Posterior cingulate gyrus (tissue), 11 donors: Measurements from ENCODE around the gene SREBF2.

Source experiments
- DNase-seq, 10 donors: peaks; one replicate each; pipeline versions ENCODE4 v3.0.0 to v3.0.0-alpha.2; 2020 to 2021; ENCODE audit warnings: mixed read lengths in 3 of 10
- intact Hi-C: fragments of 100-400 bp; cut with DNase I; formaldehyde crosslinking; loops from one replicate; pipeline ENCODE4 v1.15.1; 2023

Gene SREBF2

DNA sequence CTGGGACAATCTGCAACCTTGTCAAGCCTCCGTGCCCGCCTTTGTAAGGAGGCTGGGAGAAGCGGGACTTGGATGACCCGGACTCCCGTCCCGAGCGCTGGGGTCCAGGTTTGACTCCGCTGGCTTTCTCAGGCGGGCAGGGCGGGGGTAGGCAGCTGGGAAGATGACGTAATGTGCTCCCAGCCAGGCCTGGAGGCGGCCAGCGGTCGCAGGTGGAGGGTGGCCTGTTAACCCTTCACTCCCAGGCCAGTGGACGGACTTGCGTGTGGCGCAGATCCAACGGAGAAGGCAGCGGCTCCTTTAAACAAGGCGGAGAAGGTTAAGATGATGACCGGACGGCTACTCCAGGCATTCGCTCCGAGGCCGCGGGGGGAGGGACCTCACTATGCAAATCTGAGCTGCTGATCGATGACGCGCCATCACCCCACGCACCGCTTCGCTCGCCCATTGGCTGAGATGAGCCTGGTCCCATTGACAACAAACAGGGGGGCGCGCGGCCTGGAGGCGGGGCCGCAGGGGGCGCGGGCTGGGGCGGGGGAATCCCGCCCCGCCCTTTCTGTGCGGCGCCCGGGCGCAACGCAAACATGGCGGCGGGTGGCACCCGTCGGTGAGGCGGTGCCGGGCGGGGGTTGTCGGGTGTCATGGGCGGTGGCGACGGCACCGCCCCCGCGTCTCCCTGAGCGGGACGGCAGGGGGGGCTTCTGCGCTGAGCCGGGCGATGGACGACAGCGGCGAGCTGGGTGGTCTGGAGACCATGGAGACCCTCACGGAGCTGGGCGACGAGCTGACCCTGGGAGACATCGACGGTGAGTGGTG lies at the start of gene SREBF2:
Gene SREBF2, plus strand, starts transcription at position 553 of the 816 bp plus-strand sequence. Its CDS starts 166 bp downstream, at position 719.
- intact Hi-C loops = no loop called here
- peak; percentile 99 to 100 (median 100) for DNase-seq

DNA sequence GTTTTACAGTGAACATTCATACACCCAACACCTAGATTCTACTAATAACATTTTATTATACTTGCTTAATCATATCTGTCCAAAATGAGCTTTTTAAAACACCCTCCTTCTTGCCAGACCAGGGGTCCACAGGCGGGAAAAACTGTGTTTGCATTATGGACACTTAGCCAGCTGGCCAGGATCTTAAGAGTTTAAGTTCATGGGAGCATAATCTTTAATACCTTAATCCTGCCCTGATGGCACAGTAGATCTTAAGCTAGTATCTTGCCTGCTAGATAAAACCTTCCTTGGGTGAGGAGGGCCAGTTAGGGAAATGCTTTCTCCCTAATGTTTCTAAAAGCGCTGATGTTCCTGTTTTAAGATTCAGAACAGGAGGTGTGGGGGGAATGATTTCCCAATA lies 45.6 kb upstream of the SREBF2 start:
- intact Hi-C loops = no loop called here
- DNase-seq = peak in 1 of 10 donors; percentile 5

DNA sequence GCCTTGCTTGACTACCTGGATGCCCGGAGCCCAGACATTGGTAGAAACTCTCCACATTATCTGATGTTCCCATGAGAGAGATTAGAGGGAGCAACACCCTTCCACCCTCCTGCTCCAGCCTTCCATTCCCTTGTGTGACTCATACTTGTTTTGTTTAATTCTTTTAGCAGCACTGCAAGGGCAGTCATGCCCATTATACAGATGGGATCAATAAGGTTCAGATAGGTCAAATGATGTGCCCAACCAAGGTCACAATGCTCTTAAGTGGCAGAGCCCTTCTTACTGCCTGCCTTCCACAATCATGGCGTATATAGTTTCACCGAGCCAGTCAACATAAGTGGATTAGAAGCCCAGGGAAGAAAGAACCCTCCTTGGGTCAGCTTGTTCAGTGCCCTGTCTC lies 39.0 kb upstream of the SREBF2 start:
- no peak for DNase-seq
- intact Hi-C loops = no loop called here

- DNase-seq = peak in 1 of 10 donors; percentile 5
- intact Hi-C loops = no loop called here
These were observed 34.2 kb upstream of the SREBF2 start for GRCh38 chr22:41798736-41799135.

DNA sequence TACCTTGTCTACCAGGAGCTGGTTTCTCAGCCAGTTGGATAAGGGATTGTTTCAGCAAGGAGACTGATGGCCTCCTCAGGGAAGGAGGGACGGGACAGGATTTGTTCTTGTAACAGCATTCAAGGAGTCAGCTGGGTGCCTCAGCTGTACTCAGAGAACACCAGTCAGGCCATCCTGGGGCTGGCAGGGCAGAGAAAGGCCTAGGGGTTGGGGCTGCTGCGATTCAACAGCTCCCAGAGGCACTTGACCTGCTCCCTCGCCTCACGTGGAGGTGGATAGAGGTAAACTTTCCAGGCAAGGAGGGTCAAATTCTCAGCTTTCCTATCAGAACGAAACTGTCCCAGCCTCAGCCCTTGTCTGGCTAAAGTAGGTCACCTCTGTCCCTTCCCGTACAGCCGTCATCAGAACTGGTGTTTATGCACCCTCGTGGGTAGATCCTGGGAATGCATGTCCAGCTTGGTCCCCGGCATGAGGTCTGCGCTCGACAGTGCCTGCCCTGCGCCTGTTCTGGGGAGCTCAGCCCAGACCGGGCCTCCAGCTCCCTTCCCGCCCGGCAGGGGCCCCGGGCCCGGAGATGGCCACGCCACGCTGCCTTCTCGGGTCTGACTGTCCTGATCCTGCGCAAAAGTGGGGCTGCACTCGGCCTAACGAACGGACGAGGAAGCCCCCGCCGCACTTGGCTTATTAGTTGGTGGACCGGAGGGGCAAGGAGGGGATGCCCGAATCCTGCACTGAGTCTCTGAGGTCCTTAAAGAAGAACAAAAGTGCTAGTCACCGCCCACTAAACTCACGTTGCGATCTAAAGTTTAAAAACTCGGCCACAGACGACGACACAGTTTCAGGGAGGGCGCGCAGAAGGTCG lies 33.2 kb upstream of the SREBF2 start:
- intact Hi-C loops = loop anchor here (2.0 to 10.0 kb wide), 2 partner anchors 35 to 105 kb away; partner anchors contain the start of gene MEI1
- DNase-seq = peak in 8 of 10 donors; percentile 20 to 88 (median 33)

DNA sequence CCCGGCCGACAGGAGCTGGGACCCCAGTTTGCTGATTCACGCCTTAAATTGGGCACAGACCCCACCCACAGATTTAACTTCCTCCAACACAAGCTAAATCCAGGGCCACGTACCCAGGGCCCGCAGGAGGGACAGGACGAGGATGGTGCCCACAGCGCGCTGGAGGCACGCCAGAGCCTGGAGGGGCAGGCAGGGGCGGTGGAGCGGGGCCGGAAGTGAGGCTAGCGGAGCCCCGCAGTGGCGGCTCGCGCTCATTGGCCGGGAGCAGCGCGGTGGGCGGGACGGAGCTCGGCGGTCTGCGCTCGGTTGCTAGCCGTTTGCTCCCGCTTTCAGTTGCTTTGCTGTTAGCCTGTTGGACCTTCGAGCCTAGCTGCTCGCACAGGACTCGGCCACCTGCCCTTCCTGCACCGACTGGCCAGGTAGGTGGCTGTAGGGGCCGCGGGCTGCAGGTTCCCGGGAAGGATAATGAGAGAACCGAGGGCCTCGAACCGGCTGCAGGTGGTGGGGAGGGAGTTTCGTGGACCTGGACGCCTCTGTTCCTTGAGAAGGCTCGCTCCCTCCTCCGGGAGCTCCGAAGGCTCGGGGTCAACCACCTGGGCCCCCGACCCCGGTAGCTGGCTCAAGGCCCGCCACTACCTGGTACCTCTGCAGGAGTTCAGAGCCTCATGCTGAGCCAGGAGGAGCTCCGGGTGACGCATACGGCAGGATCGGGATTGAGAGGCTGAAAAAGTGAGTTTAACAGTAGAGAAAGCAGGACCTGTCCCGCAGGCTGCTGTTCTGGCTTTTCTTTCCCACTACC lies 32.4 kb upstream of the SREBF2 start, which contains the start of gene CCDC134:
Gene CCDC134, plus strand, starts transcription at position 332 of the 799 bp plus-strand sequence. CDS start 8,212 bp downstream, outside the sequence.
- intact Hi-C loops = loop anchor here (2.0 to 10.0 kb wide), 2 partner anchors 34 to 106 kb away; partner anchors contain the start of gene MEI1

GRCh38 chr22:41801147-41801819 lies 31.6 kb upstream of the SREBF2 start:
- no peak for DNase-seq
- intact Hi-C loops = loop anchor here (2.0 to 10.0 kb wide), 2 partner anchors 34 to 106 kb away; partner anchors contain the start of gene MEI1

More for the DNA sequence above, 32.4 kb upstream of the SREBF2 start, which contains the start of gene CCDC134:
- DNase-seq = peak; percentile 86 to 99 (median 92)

DNA sequence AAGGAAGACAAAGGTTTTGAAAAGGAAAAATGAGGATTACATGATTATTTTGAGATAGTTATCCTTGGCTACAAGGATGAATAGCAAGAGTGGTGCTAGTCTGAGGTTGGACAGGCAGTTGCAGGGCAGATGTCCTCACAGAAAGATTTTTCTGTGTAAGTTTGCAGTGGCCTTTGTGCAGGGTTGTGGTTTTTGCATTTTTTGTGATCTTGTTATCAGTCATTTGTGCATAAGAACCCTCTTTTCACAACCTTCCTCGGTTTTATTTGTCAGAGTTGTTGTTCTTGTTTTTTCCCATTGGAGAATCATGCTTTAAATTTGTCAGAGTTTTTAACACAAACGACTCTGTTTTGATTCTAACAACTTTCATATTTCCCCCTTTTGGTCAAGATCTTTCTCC lies 31.0 kb upstream of the SREBF2 start:
- no peak for DNase-seq
- intact Hi-C loops = loop anchor here (2.0 to 10.0 kb wide), 2 partner anchors 33 to 107 kb away; partner anchors contain the start of gene MEI1

DNA sequence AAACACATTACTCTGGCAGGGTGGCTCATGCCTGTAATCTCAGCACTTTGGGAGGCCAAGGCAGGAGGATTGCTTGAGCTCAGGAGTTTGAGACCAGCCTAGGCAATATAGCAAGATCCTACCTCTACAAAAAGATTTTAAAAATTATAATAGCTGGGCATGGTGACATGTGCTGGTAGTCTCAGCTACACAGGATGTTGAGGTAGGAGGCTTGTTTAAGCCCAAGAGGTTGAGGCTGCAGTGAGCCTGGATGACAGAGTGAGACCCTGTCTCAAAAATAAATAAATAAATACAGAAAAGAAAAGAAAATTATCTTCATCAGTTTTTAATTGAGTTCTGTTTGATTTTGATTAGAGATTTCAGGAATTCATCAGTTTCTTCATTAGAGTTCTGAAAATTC lies 27.3 kb upstream of the SREBF2 start:
- DNase-seq = peak in 1 of 10 donors; percentile 4
- intact Hi-C loops = loop anchor here (10.0 kb wide), 1 partner anchor 111 kb away; the partner anchor contains the start of gene MEI1

DNA sequence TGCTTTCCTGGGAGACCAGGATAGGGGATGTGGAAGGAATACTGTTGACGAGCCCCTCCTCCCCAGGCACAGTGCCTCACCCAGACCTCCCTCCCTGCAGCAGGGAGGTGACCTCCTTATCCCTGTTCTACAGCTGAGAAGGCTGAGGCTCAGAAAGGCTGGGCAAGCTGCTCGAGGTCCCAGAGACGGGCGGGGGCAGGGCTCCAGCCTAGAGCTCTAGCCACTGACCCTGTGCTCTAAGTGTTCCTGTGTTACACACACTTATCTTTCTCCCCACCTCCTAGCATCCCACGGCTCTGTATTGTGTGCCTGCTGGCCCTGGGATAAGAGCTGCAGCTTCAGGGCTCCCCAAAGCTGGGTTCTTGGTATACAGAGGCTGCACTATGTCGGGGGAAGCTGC lies 24.5 kb upstream of the SREBF2 start:
- DNase-seq = peak in 2 of 10 donors; percentile 4 to 43
- intact Hi-C loops = loop anchor here (10.0 kb wide), 1 partner anchor 114 kb away; the partner anchor contains the start of gene MEI1

GRCh38 chr22:41810022-41810421 lies 22.9 kb upstream of the SREBF2 start:
- DNase-seq = peak in 1 of 10 donors; percentile 52
- intact Hi-C loops = no loop called here

- peak in 1 of 10 donors; percentile 79 for DNase-seq
- intact Hi-C loops = no loop called here
These were observed 19.9 kb upstream of the SREBF2 start for GRCh38 chr22:41812805-41813545.

GRCh38 chr22:41813726-41814410 lies 19.0 kb upstream of the SREBF2 start:
- peak in 1 of 10 donors; percentile 66 for DNase-seq
- intact Hi-C loops = no loop called here

- intact Hi-C loops = no loop called here
- no peak for DNase-seq
These were observed 17.2 kb upstream of the SREBF2 start for GRCh38 chr22:41815716-41816115.

DNA sequence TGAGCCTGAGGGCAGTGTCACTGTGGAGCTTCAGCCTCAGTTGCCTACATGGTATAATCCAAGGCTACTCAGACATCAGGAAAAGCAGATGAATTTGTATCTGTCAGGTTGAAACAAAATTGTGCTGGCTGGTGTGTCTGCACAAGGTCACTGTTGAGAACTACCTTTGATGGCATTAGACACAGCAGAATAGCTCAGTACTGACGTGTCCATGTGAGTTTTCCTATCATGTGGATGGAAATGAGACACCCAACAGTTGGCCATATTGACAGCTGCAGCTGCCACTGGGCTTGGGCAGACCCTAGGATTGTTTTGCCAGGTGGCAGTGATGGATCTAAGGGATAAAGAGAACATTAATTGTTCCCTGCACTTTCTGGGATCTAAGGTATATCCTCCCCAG lies 16.7 kb upstream of the SREBF2 start:
- intact Hi-C loops = no loop called here
- DNase-seq = peak in 1 of 10 donors; percentile 5

- no peak for DNase-seq
- intact Hi-C loops = no loop called here
These were observed 16.0 kb upstream of the SREBF2 start for GRCh38 chr22:41816871-41817270.

DNA sequence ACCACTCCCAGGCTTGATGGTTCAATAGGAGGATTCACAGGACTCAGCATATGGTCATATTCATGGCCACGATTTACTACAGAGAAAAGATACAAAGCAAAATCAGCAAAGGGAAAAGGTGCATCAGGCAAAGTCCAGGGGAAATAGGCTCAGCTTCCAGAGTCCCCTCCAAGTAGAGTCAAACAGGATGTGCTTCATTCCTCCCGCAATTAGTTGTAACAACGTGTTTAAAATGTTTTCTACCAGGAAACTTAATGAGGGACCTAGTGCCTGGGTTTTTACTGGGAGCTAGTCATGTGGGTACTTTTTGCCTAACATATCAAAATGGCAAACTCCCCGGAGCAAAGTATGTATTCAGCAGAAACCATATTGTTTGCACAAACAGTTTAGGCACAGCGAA lies 14.9 kb upstream of the SREBF2 start:
- DNase-seq = no peak
- intact Hi-C loops = no loop called here

GRCh38 chr22:41818596-41818995 lies 14.3 kb upstream of the SREBF2 start:
- intact Hi-C loops = no loop called here
- peak in 1 of 10 donors; percentile 14 for DNase-seq
